C4-2B (cell line): ENCODE data around the gene COL23A1.

Source experiments
- H3K27ac ChIP-seq: fragments of 450-650 bp; 2 replicates; pipeline ENCODE4 v1.5.1; 2017
- CTCF ChIP-seq: fragments of 450-650 bp; conservative IDR thresholded peaks from 2 replicates; pipeline ENCODE4 v1.5.1; 2017; ENCODE audit warnings: mild to moderate bottlenecking
- ZFX ChIP-seq: fragments of 450-650 bp; IDR thresholded peaks from 2 replicates; pipeline ENCODE4 v1.6.1; 2017

The COL23A1 gene

GRCh38 chr5:178365501-178366440 lies 224.4 kb downstream of the COL23A1 start:
- no peak for TF ChIP-seq CTCF
- no peak for TF ChIP-seq ZFX
- no peak overlapping the region for H3K27ac ChIP-seq

GRCh38 chr5:178364326-178364675 lies 225.9 kb downstream of the COL23A1 start:
- no peak for TF ChIP-seq CTCF
- TF ChIP-seq ZFX = no peak
- H3K27ac ChIP-seq = no peak overlapping the region

- no peak overlapping the region for H3K27ac ChIP-seq
- TF ChIP-seq ZFX = no peak
- no peak for TF ChIP-seq CTCF
These were observed 226.5 kb downstream of the COL23A1 start for GRCh38 chr5:178363501-178364325.

GRCh38 chr5:178361657-178362445 lies 228.3 kb downstream of the COL23A1 start:
- H3K27ac ChIP-seq = no peak overlapping the region
- TF ChIP-seq CTCF (no peak), ZFX (no peak)

- no peak overlapping the region for H3K27ac ChIP-seq
- no peak for TF ChIP-seq ZFX
- no peak for TF ChIP-seq CTCF
These were observed 229.3 kb downstream of the COL23A1 start for GRCh38 chr5:178360926-178361235.

- no peak overlapping the region for H3K27ac ChIP-seq
- TF ChIP-seq ZFX (no peak), CTCF (no peak)
These were observed 229.8 kb downstream of the COL23A1 start for GRCh38 chr5:178360222-178360925.
